ENCODE measurements around the gene COMMD1.
"Not testable (repeated sequence)": the region's sequence is repeated elsewhere in the genome, so short reads cannot be mapped to it uniquely, and the experiment has no call there.

COMMD1 gene

DNA sequence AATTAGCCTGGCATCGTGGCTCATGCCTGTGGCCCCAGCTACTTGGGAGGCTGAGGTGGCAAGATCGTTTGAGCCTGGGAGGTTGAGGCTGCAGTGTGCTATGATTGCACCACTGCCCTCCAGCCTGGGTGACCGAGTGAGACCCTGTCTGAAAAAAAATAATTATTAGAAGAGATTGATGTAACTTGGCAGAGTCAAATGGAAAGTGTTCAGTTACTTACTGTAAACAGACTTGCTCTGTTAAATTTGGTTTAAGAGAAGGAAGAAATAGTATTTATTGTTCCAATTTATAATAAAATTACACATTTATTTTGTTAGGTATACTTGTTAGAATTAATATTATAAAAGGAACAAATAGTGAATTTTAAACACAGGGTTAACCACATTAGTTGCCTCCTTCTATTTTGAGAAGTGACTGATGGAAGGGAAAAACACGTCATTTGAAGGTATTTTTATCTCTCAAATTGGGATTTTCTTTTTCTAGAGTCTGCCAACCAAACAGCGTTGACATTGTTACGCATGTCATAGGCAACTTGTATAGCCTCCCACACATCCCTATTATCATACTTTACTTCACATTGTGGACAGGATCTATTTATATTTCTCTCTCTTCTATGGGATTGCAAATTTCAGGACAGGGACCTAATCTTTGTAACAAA, 171.6 kb downstream of the COMMD1 start:
- no peak for DNase-seq

- DNase-seq = no peak
These were observed 179.3 kb downstream of the COMMD1 start for GRCh38 chr2:62084801-62085200.

DNA sequence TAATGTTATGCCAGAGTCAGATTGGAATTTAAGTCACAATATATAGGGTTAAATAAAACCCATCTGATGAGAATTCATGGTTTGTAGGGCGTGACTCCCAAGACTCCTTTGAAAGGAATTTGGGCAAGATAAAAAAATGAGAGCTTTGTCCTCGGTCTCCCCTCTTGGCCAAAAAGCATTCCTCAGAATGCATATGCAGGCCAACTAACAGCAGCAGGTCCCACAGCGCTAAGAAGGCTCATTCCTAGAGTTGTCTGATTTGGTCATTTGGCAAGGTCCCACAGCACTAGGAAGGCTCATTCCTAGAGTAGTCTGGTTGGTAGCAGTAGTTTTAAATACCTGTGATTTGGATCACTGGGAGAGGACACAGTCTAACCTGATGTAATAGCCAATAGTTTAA, 184.2 kb downstream of the COMMD1 start:
- no peak for DNase-seq

- DNase-seq = no peak
These were observed 186.0 kb downstream of the COMMD1 start for GRCh38 chr2:62091471-62091870.

DNA sequence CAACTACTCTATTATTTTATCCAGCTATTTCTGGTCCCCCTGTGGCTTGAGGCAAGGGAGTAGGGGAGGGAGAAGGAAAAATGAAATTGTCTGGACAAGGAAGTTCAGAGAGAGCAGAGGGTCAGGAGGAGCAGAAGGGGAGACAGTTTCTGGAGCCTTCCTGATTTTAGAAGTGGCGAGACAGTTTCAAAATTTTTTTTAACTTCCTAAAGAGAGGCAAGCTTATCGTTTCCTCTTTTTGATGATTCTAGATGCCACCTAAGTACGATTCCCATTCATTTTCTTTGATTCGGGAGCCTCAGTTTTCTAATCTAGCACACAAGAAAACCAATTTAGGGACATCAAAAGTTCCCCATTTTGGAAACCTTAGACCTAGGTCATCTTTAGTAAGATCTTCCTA, 193.6 kb downstream of the COMMD1 start:
- no peak for DNase-seq

DNA sequence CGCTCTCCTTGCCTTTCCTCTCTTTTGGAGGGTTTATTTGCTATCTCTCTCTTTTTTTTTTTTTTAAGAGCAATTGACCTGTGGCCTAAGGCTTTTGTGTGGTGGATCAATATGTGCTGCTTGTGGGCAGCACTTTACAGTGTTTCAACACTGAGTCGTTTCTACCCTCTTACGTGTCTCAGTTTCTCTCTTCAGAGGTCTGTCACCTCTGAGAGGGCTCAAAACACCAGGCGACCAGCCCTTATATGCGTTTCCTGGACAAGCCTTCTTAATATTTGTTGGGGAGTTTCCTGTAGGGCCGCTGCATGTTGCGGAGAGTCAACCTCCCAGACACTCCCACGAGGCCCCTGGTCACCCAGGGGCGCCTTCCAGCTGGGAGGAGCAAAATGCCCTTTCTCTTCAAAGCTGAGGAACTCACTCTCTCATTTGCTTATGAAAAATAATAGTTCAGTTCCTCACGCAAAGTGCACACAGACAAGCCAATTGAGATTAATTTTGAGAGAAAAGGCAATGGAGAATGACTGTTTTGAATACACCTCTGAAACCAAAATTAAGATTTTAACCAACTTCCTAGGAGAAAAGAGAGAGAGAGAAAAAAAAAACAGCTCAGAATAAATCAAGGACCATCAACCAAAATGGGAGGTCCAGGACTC, 194.2 kb downstream of the COMMD1 start:
- no peak for DNase-seq

GRCh38 chr2:62101886-62102285, 196.4 kb downstream of the COMMD1 start:
- DNase-seq = no peak

- DNase-seq = no peak
These were observed 197.0 kb downstream of the COMMD1 start for GRCh38 chr2:62102402-62102920.

DNA sequence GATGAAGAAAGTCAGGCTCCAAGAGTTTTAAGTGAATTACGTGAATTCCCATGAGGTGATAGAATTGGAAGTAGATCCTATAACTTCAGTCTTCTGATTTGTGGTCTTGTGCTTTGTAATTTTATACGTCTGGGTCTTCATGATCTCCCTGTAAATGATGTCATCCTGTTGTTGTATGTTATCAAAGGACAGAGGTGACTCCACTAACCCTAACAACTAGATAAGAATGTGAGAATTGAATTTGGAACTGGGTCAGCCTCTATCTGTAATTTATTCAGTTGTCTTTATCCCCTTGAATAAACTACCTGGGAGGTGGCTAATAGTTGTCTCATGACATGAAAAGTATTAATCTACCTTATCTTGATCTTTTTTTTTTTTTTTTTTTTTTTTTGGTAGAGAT, 204.1 kb downstream of the COMMD1 start:
- no peak for DNase-seq

DNA sequence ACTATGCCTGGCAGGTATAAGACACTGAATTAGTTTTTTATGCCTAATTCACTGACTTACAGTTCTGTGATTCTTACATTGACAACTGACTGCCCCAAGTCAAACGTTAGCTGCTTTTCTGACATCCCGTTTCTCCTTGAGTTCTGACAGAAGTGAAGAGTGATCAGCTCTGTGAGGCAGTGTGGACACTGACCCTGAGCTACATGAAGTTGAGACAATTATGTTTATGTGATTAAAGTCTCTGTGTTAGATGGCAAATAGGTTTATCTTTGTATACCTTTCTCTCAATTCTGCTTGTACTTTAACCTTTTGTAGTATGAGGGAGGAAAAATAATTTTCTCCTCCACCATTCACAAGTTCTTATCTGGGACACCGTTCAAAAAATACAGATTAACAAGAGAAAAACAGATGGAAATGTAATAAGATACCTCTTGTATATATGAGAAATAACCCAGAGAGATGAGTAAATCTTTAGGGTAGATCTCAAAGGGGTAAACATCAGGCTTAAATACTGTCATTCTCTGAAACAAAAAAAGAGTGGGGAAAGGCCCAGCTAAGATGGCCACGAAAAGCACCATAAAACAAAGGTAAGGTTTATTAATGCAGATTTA, 205.0 kb downstream of the COMMD1 start:
- no peak for DNase-seq

- no peak for DNase-seq
These were observed 206.7 kb downstream of the COMMD1 start for GRCh38 chr2:62112179-62112578.

DNA sequence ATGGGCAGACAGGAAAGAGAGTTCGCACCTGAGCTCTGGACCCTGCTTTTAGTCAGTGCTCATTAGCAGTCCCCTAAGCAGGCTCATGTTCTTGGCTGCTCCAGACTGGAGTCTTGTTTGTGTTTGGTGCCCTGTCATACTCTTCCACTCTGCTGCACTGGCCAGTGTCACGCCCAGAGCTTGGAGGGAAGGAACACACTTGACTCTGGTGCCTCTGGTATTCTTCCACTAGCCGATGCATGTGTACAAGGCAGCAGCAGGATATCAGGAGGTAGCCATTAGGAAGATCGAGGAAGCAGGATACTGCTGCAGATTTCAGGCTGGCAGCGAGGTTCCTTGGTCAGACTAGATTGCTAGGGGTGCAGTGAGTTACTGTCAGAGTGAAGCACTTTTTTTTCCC, 209.1 kb downstream of the COMMD1 start:
- DNase-seq = no peak

- no peak for DNase-seq
These were observed 211.5 kb downstream of the COMMD1 start for GRCh38 chr2:62116983-62117382.

GRCh38 chr2:62118160-62118559, 212.7 kb downstream of the COMMD1 start:
- no peak for DNase-seq

DNA sequence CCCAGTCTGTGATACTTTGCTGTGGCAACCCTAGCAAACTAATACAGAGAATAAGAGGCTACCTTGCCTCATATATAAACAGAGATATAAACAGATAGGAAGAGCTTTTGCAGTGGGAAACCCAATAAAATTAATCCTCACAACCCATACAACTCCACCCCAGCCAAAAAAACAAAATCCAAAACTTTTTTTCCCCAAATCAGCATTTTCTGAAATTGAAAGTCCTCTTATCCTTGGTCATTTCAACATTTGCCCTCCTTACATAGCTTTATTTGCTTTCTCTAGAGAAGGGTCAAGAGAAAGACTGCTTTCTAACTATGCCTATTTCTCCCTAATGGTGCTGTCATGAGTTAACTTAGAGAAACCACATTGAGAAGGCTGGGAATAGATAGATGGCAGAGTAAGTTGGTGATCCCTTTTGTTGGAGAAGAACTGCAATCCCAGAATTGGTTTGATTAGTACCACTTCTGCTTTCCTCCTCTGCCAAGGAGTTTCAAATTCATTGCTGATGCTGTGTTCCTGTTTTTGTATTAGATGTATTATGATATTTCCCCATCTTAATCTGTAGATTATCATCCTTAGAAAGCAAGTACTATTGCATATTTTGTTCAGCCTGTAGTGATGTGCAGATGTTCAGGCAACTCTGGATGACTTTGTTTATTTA, 214.0 kb downstream of the COMMD1 start:
- DNase-seq = no peak

DNA sequence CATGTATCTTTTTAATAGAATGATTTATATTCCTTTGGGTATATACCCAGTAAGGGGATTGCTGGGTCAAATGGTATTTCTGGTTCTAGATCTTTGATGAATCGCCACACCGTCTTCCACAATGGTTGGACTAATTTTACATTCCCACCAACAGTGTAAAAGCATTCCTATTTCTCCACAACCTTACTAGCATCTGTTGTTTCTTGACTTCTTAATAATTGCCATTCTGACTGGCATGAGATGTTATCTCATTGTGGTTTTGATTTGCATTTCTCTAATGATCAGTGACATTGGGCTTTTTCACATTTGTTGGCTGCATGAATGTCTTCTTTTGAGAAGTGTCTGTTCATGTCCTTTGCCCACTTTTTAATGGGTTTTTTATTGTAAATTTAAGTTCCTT, 220.8 kb downstream of the COMMD1 start:
- DNase-seq = not testable (repeated sequence)

DNA sequence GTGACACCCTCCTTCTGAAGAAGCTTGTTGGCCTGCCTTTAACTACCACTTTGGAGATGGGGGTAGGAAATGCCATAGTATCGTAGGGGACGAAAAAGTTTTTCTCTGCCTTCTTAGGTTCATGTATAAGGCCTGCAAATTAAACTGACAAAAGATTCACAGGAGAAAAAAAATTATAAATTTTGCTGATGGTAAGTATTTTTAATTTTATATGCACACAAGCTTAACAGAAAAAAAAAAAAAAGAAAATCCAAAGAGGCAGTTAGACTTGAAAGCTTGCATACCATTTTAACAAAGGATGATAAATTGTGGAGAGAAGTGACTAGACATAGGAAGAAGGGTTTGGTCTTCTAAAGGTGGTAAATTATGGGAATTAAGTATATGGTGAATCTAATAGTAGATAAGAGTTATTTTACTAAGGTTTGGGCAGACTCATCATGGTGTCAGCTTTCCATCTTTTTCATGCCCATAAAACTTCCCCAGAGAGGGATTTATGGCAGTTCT, 227.9 kb downstream of the COMMD1 start:
- no peak for DNase-seq

GRCh38 chr2:62136956-62137830, 231.7 kb downstream of the COMMD1 start:
- DNase-seq = no peak

- no peak for DNase-seq
These were observed 235.1 kb downstream of the COMMD1 start for GRCh38 chr2:62140426-62141141.

DNA sequence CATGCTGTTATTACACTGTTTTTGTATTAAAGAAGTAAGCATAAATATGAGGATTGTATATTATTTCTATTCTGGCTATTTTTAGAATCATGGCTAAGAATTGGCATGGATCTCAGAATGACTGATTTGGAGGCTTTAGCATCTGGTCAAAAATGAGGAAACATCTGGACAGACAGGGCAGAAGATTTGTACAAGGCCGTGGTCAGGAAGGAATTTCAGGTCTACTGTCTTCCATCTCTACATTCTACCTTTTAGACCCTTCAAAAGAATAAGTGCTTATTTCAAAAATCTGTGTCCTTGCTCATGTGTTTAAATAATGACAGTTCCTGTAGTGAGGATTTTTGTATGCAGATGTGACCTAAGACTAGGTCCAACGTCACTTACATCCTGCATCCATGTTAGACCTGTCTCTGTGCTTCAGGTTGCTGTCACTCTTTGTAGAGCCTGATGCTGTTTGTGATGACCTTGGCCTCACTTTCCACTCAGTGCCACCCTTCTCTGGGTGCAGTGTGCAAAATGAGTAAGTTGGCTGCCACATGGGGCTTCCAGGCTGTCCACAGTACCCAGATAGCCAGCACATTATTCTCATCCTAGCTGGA, 235.8 kb downstream of the COMMD1 start:
- no peak for DNase-seq

GRCh38 chr2:62142054-62142453, 236.6 kb downstream of the COMMD1 start:
- DNase-seq = no peak

Measured in activated CD8-positive, alpha-beta memory T cell treated with anti-CD3 and anti-CD28 coated beads, Interleukin-2, amount 50 U/mL, for 48 hours (primary cell).